H9 (cell line): ENCODE measurements around the gene PHTF1. TPM values are rescaled to one million over a fixed set of nuclear protein-coding genes. Genes with fewer than 3 reads are reported as not detected.

Experiments used
- DNase-seq: peaks from one replicate; pipeline ENCODE4 v3.0.0-alpha.2; 2017
- H2AFZ ChIP-seq: one replicate; pipeline ENCODE4 v1.6.1; 2013; ENCODE audit warnings: mild to moderate bottlenecking, low read length, control low read depth, moderate library complexity
- H2AK5ac ChIP-seq: 2 replicates; pipeline ENCODE4 v1.6.1; 2013; ENCODE audit warnings: low read length, control low read depth, mixed read lengths; ENCODE audit not compliant: insufficient read length
- H2BK120ac ChIP-seq: one replicate; pipeline ENCODE4 v1.6.1; 2013; ENCODE audit warnings: low read depth, mild to moderate bottlenecking, low read length, control low read depth, inconsistent platforms; ENCODE audit not compliant: poor library complexity, severe bottlenecking
- H2BK12ac ChIP-seq: 2 replicates; pipeline ENCODE4 v1.6.1; 2013; ENCODE audit warnings: low read length, control low read depth, mixed read lengths, low read depth; ENCODE audit not compliant: insufficient read length
- H2BK15ac ChIP-seq: 2 replicates; pipeline ENCODE4 v1.6.1; 2013; ENCODE audit warnings: low read depth, low read length, control low read depth
- H2BK20ac ChIP-seq: one replicate; pipeline ENCODE4 v1.6.1; 2013; ENCODE audit warnings: low read depth, mild to moderate bottlenecking, low read length, control low read depth, inconsistent platforms; ENCODE audit not compliant: poor library complexity, severe bottlenecking
- H2BK5ac ChIP-seq: 2 replicates; pipeline ENCODE4 v1.6.1; 2013; ENCODE audit warnings: low read length, control low read depth, mixed read lengths; ENCODE audit not compliant: insufficient read length
- H3K14ac ChIP-seq: 2 replicates; pipeline ENCODE4 v1.6.1; 2013; ENCODE audit warnings: low read length, control low read depth; ENCODE audit not compliant: insufficient read depth
- H3K18ac ChIP-seq: 2 replicates; pipeline ENCODE4 v1.6.1; 2013; ENCODE audit warnings: low read depth, mild to moderate bottlenecking, mixed read lengths, low read length, control low read depth; ENCODE audit not compliant: insufficient read length
- H3K23ac ChIP-seq: 2 replicates; pipeline ENCODE4 v1.6.1; 2013; ENCODE audit warnings: low read length, control low read depth, mixed read lengths, low read depth; ENCODE audit not compliant: insufficient read length
- H3K23me2 ChIP-seq: 2 replicates; pipeline ENCODE4 v1.6.1; 2013; ENCODE audit warnings: low read depth, mild to moderate bottlenecking, mixed read lengths, low read length, control low read depth; ENCODE audit not compliant: insufficient read length, poor library complexity, severe bottlenecking
- H3K27ac ChIP-seq: 2 replicates; pipeline ENCODE4 v1.5.1; 2013; ENCODE audit warnings: low read length, control low read depth, mixed read lengths, low read depth; ENCODE audit not compliant: insufficient read length
- H3K27me3 ChIP-seq: 2 replicates; pipeline ENCODE4 v1.6.1; 2013; ENCODE audit warnings: low read length, control low read depth, inconsistent platforms; ENCODE audit not compliant: insufficient read depth
- H3K4ac ChIP-seq: 2 replicates; pipeline ENCODE4 v1.6.1; 2013; ENCODE audit warnings: low read depth, mild to moderate bottlenecking, control low read depth, inconsistent platforms, low read length, moderate library complexity
- H3K4me1 ChIP-seq: 2 replicates; pipeline ENCODE4 v1.6.1; 2013; ENCODE audit warnings: low read length, control low read depth, inconsistent platforms; ENCODE audit not compliant: insufficient read depth
- H3K4me2 ChIP-seq: 2 replicates; pipeline ENCODE4 v1.6.1; 2013; ENCODE audit warnings: low read length, control low read depth, mixed read lengths; ENCODE audit not compliant: insufficient read length, insufficient read depth
- H3K56ac ChIP-seq: 2 replicates; pipeline ENCODE4 v1.6.1; 2013; ENCODE audit warnings: low read depth, mild to moderate bottlenecking, mixed read lengths, low read length, control low read depth; ENCODE audit not compliant: insufficient read length
- H3K79me1 ChIP-seq: 2 replicates; pipeline ENCODE4 v1.6.1; 2013; ENCODE audit warnings: low read depth, mild to moderate bottlenecking, moderate library complexity, low read length, control low read depth, inconsistent platforms; ENCODE audit not compliant: insufficient read depth, poor library complexity, severe bottlenecking
- H3K79me2 ChIP-seq: 2 replicates; pipeline ENCODE4 v1.6.1; 2013; ENCODE audit warnings: low read length, control low read depth, inconsistent platforms; ENCODE audit not compliant: insufficient read depth
- H3K9ac ChIP-seq: 2 replicates; pipeline ENCODE4 v1.6.1; 2013; ENCODE audit warnings: low read length, control low read depth, mixed read lengths; ENCODE audit not compliant: insufficient read length; ENCODE audit errors: extremely low read depth
- H3K9me3 ChIP-seq: one replicate; pipeline ENCODE4 v1.6.1; 2013; ENCODE audit warnings: low read depth, low read length, inconsistent platforms; ENCODE audit not compliant: control insufficient read depth
- H3T11ph ChIP-seq: one replicate; pipeline ENCODE4 v1.6.1; 2013; ENCODE audit warnings: mild to moderate bottlenecking, low read length, control low read depth, inconsistent platforms
- H4K20me1 ChIP-seq: one replicate; pipeline ENCODE4 v1.6.1; 2013; ENCODE audit not compliant: control insufficient read depth, insufficient read length, insufficient read depth
- H4K5ac ChIP-seq: 2 replicates; pipeline ENCODE4 v1.6.1; 2013; ENCODE audit warnings: low read depth, mild to moderate bottlenecking, mixed read lengths, low read length, control low read depth; ENCODE audit not compliant: insufficient read length
- H4K8ac ChIP-seq: replicated peaks from 2 replicates; pipeline ENCODE4 v1.6.1; 2013; ENCODE audit warnings: low read length, control low read depth, mixed read lengths, low read depth; ENCODE audit not compliant: insufficient read length
- H4K91ac ChIP-seq: 2 replicates; pipeline ENCODE4 v1.6.1; 2013; ENCODE audit warnings: low read depth, mild to moderate bottlenecking, moderate library complexity, mixed read lengths, low read length, control low read depth; ENCODE audit not compliant: insufficient read length
- H3K27ac Mint-ChIP-seq, 3 experiments: 2 replicates in 2 of 3; 3 replicates in 1 of 3; pipeline ENCODE4 v1.8.0; 2020 to 2021; ENCODE audit warnings: mixed read lengths in 3 of 3, mild to moderate bottlenecking in 1 of 3, moderate library complexity in 1 of 3
- H3K27me3 Mint-ChIP-seq: 2 replicates; pipeline ENCODE4 v1.8.0; 2021; ENCODE audit warnings: low read depth, mild to moderate bottlenecking, moderate library complexity, mixed read lengths
- H3K36me3 Mint-ChIP-seq, 3 experiments: 2 replicates in 2 of 3; 3 replicates in 1 of 3; pipeline ENCODE4 v1.8.0; 2020 to 2021; ENCODE audit warnings: low read depth in 3 of 3, mixed read lengths in 3 of 3; ENCODE audit not compliant: insufficient read depth in 1 of 3
- H3K4me1 Mint-ChIP-seq, 2 experiments: 2 replicates each; pipeline ENCODE4 v1.8.0; 2020; ENCODE audit warnings: mixed read lengths in 2 of 2
- H3K4me3 Mint-ChIP-seq, 2 experiments: 2 replicates in 1 of 2; 3 replicates in 1 of 2; pipeline ENCODE4 v1.8.0; 2020 to 2021; ENCODE audit warnings: mild to moderate bottlenecking in 2 of 2, mixed read lengths in 2 of 2, moderate library complexity in 1 of 2
- H3K9me3 Mint-ChIP-seq, 2 experiments: 2 replicates in 1 of 2; 3 replicates in 1 of 2; pipeline ENCODE4 v1.8.0; 2020; ENCODE audit warnings: mild to moderate bottlenecking in 2 of 2, mixed read lengths in 2 of 2, moderate library complexity in 1 of 2
- WGBS: extraction: QIAGEN DNeasy Blood & Tissue Kit; methylation state at CpG from one replicate; pipeline ENCODE4 v1.1.7; 2013; ENCODE audit warnings: missing lambda C conversion rate, low lambda C conversion rate, mixed read lengths; ENCODE audit not compliant: insufficient read length; ENCODE audit errors: extremely low coverage; 5-methylcytosine and 5-hydroxymethylcytosine counted together
- total RNA-seq: library from RNA; stranded (reverse); gene quantifications from 2 replicates; pipeline ENCODE4 v1.2.1, GENCODE V29; 2021
- TF ChIP-seq, protein P1 (sequence below): fragments of 200-600 bp; sonication (generic); conservative IDR thresholded peaks from 3 replicates; pipeline ENCODE4 v1.8.0; 2021; ENCODE audit warnings: antibody characterized with exemption, mild to moderate bottlenecking

Gene PHTF1
- total RNA-seq, 1 experiment from 2014 or later: 28.4 TPM

DNA sequence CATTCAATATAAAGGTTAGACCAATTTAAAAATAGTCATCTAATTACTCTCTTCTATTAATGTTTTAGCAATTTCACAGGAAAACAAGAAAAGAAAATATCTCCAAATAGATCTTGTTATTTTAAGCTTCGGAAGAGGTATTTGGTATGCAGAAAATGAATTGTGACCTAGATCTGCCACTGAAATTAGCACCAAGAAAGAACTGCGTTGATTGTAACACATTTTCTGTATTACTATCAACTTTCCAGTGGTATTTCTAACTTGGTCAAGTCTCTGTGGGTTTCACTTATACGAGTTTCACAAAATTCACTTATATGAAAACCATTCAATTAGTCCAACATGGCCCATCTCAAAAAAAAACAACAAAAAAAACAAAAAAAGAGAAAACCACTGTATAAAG is 41.2 kb upstream of the PHTF1 start:
- Histone ChIP-seq H3K27me3 (no peaks in the 10 kb centered on the region), H3K23ac (no peak overlapping the region), H3K4ac (no peak overlapping the region), H3K56ac (no peak overlapping the region), H4K5ac (no peak overlapping the region), H3K14ac (no peak overlapping the region), H2BK120ac (no peak overlapping the region), H2BK5ac (no peak overlapping the region), H3K9me3 (no peaks in the 10 kb centered on the region), H2BK15ac (no peak overlapping the region), H3K27ac (no peak overlapping the region), H3K9ac (no peak overlapping the region), H4K91ac (no peak overlapping the region), H2BK12ac (no peak overlapping the region), H4K20me1 (no peaks in the 10 kb centered on the region), H2BK20ac (no peak overlapping the region), H3K79me1 (peaks cover 11% of the 10 kb centered on the region), H2AK5ac (no peak overlapping the region), H2AFZ (no peak overlapping the region), H4K8ac (no peak overlapping the region), H3K18ac (no peak overlapping the region), H3T11ph (no peak overlapping the region), H3K23me2 (no peaks in the 10 kb centered on the region), H3K4me1 (no peaks in the 10 kb centered on the region), H3K79me2 (no peaks in the 10 kb centered on the region; the same call in 1 of the 2 replicates), H3K4me2 (no peak overlapping the region)
- no peak overlapping the region for H3K4me3 Mint-ChIP-seq
- no peaks in the 10 kb centered on the region for H3K27me3 Mint-ChIP-seq
- TF ChIP-seq, protein P1, sequence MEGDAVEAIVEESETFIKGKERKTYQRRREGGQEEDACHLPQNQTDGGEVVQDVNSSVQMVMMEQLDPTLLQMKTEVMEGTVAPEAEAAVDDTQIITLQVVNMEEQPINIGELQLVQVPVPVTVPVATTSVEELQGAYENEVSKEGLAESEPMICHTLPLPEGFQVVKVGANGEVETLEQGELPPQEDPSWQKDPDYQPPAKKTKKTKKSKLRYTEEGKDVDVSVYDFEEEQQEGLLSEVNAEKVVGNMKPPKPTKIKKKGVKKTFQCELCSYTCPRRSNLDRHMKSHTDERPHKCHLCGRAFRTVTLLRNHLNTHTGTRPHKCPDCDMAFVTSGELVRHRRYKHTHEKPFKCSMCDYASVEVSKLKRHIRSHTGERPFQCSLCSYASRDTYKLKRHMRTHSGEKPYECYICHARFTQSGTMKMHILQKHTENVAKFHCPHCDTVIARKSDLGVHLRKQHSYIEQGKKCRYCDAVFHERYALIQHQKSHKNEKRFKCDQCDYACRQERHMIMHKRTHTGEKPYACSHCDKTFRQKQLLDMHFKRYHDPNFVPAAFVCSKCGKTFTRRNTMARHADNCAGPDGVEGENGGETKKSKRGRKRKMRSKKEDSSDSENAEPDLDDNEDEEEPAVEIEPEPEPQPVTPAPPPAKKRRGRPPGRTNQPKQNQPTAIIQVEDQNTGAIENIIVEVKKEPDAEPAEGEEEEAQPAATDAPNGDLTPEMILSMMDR: no peak
- peaks cover 7 to 19% (median 13%) of the 10 kb centered on the region in 3 experiments; a peak in 5 of 7 replicates for H3K36me3 Mint-ChIP-seq
- H3K9me3 Mint-ChIP-seq: no peaks in the 10 kb centered on the region
- H3K4me1 Mint-ChIP-seq: peaks cover 8% of the 10 kb centered on the region in 2 experiments
- no peak for DNase-seq
- no peak overlapping the region for H3K27ac Mint-ChIP-seq
- WGBS: no CpG with 5 or more reads among the region's 3 CpGs
